AG09309 (cell line): ENCODE data around the gene FYN.

Experiments
- DNase-seq: peaks from one replicate; pipeline ENCODE4 v3.0.0-alpha.2; 2010; ENCODE audit warnings: low read depth
- H3K4me3 ChIP-seq: 2 replicates; pipeline ENCODE4 v1.5.1; 2011; ENCODE audit warnings: mild to moderate bottlenecking, low read depth, low read length, moderate library complexity; ENCODE audit not compliant: control insufficient read depth
- TF ChIP-seq, protein P1 (sequence below): IDR thresholded peaks from 2 replicates; pipeline ENCODE4 v1.5.1; 2011; ENCODE audit warnings: mild to moderate bottlenecking, low read depth, low read length, inconsistent platforms; ENCODE audit not compliant: insufficient read depth, control insufficient read depth; ENCODE audit errors: missing control alignments

The FYN gene

GRCh38 chr6:111812060-111813038 is 60.9 kb downstream of the FYN start:
- no peak for DNase-seq
- no peak overlapping the region for H3K4me3 ChIP-seq
- TF ChIP-seq, protein P1, sequence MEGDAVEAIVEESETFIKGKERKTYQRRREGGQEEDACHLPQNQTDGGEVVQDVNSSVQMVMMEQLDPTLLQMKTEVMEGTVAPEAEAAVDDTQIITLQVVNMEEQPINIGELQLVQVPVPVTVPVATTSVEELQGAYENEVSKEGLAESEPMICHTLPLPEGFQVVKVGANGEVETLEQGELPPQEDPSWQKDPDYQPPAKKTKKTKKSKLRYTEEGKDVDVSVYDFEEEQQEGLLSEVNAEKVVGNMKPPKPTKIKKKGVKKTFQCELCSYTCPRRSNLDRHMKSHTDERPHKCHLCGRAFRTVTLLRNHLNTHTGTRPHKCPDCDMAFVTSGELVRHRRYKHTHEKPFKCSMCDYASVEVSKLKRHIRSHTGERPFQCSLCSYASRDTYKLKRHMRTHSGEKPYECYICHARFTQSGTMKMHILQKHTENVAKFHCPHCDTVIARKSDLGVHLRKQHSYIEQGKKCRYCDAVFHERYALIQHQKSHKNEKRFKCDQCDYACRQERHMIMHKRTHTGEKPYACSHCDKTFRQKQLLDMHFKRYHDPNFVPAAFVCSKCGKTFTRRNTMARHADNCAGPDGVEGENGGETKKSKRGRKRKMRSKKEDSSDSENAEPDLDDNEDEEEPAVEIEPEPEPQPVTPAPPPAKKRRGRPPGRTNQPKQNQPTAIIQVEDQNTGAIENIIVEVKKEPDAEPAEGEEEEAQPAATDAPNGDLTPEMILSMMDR, result no peak

DNA sequence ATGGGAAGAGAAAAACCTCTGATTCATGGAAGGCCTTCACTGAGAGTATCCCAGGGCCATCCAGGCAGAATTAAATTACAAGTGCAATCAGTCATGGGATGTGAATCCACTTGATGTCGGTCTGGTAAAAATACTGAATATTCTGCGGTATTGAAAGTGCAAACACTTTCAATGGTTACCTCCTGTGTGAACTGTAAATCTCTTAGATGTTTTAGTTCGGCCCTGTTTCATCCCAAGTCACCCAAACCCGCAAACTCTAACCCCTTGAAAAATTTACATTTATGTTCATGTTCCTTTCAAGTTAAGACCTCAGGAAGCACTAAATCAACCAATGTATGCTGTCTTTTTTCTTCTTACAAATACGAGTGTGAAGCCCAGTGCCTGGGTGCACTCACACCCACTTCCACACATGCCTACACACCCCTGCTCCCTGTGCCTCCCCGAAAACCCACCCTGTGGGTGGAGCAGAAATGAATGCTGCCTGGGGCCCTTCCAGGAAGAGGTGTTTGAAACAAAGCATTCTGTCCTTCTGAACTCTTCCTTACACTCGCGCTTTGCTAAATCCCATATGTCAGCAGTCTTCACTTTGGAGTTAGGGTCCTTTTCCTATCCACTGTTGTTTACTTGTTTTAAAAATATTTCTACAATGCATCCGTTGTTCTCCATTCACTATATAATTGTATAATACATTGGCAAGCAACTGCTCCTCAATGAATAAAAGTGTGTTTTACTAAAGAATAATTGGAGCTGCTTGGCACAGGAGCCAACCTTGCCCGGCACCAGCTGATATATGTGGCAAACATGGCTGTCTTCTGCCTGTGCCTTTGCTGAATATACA is 62.7 kb downstream of the FYN start:
- TF ChIP-seq, protein P1, result no peak
- H3K4me3 ChIP-seq, result no peak overlapping the region
- DNase-seq, result no peak

GRCh38 chr6:111809766-111810165 is 63.5 kb downstream of the FYN start:
- H3K4me3 ChIP-seq, result no peak overlapping the region
- DNase-seq, result no peak
- TF ChIP-seq, protein P1, result no peak

DNA sequence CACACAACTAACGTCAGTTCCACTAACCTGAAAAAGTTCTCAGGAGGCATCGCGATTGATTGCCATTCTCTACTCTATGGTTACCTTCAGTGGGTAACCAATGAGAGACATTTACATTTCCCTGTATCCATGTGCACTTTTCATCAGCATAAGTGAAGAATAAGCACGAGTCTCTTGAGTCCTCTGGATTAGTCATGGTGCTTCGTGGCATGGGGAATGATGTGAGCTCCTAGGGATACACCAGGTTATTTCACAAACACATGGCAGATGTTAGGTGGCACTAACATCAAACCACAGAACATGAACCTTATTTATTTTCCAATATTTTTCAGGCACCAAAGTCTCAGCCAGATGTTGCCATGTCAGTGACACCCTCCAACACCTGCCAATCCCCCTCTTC is 64.0 kb downstream of the FYN start:
- DNase-seq, result no peak
- TF ChIP-seq, protein P1, result no peak
- H3K4me3 ChIP-seq, result no peak overlapping the region

DNA sequence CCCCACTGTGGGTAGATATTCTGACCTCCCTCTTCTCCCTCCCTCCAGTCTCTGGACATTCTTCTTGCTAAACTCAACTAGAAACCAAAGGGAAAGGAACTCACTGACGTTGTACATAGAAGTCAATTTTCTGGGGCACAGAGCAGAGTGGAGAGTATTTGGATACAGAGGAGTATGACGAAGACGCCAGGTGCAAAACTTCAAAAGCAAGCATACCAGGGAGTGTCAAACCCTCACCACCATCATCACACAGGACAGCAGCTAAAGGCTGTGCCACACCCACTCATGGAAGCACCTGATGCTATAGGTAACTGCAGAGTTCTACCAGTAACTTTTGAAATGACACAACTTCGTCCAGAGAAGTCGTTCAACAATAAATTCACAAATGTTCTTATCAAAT is 64.8 kb downstream of the FYN start:
- DNase-seq, result no peak
- TF ChIP-seq, protein P1, result no peak
- H3K4me3 ChIP-seq, result no peak overlapping the region

DNA sequence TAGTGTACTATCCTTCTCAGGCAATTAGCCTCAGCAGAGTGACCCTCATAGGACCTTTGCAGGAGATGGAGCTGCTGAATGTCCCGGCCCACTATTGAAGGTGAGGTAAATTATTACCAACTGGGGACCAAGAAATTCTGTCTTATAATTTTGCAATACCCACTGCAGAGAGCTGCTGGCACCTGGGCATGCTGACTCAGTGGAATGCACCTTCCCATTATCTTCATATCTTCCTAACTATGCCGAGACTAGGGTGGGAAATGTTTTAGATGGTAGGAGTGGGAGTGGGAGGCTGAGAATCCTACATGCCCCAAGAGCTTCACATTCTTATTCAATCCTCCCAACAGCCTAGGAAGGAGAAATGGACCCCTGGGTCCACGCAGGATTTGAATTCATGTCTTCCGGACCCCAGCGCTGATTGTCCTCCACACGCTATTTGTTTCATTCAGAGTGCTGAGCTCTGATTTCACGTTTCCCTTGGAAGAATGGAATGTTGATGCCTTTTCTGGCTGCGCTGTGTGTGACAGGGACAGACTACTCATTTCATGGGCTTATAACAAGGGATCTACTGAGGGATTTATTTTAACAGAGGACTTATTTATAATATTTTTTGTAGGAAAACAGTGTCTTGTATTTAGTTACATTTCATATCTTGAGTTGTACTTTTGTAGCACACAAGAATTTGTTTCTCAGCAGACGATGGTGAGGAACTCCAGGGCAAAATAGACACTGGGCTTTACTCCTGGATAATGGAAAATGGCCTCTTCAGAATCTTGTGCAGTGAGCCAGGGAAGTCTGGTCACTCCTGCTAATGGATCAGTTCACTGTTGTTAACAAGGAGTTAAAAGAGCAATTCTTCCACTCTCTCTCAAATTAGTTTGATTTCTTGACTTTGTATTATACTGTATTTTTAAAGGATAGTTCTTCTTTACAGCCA is 66.4 kb downstream of the FYN start:
- no peak for DNase-seq
- no peak overlapping the region for H3K4me3 ChIP-seq
- TF ChIP-seq, protein P1, result no peak
